ENCODE results near the gene OR2T2.
"Not testable (repeated sequence)": the region's sequence is repeated elsewhere in the genome, so short reads cannot be mapped to it uniquely, and the experiment has no call there.

OR2T2 gene

DNA sequence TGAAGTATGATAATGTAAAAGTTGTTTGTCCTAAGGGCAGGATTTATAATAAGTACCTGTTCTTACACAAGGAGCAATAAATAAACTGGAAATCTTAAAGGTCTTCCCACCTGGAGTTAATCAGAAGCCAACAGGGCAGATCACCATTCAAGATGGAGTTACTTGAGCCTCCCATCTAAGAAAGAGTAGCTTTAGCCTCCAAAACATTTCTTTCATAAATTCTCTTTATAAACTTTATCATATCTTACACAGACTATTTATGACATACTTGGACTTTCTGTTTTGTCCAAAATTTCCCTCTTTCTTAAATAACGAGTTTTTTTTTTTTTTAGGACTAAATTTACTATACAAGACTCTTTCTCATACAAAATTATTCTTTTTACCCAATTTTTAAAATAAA lies 24.1 kb upstream of the OR2T2 start:
- no peak for DNase-seq
- Histone ChIP-seq H3K36me3 (no peaks in the 10 kb centered on the region), H3K9me3 (ENCODE audit: severe bottlenecking) (peaks cover 21% of the 10 kb centered on the region), H3K4me3 (ENCODE audit: low read depth, low read length) (no peak overlapping the region), H3K27me3 (ENCODE audit: insufficient read depth, low read depth, severe bottlenecking) (peaks cover 17% of the 10 kb centered on the region), H3K27ac (no peak overlapping the region)
- TF ChIP-seq, protein P1, sequence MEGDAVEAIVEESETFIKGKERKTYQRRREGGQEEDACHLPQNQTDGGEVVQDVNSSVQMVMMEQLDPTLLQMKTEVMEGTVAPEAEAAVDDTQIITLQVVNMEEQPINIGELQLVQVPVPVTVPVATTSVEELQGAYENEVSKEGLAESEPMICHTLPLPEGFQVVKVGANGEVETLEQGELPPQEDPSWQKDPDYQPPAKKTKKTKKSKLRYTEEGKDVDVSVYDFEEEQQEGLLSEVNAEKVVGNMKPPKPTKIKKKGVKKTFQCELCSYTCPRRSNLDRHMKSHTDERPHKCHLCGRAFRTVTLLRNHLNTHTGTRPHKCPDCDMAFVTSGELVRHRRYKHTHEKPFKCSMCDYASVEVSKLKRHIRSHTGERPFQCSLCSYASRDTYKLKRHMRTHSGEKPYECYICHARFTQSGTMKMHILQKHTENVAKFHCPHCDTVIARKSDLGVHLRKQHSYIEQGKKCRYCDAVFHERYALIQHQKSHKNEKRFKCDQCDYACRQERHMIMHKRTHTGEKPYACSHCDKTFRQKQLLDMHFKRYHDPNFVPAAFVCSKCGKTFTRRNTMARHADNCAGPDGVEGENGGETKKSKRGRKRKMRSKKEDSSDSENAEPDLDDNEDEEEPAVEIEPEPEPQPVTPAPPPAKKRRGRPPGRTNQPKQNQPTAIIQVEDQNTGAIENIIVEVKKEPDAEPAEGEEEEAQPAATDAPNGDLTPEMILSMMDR (IDR thresholded peaks at IDR 0.05; ENCODE audit: low read depth, low read length): no peak

DNA sequence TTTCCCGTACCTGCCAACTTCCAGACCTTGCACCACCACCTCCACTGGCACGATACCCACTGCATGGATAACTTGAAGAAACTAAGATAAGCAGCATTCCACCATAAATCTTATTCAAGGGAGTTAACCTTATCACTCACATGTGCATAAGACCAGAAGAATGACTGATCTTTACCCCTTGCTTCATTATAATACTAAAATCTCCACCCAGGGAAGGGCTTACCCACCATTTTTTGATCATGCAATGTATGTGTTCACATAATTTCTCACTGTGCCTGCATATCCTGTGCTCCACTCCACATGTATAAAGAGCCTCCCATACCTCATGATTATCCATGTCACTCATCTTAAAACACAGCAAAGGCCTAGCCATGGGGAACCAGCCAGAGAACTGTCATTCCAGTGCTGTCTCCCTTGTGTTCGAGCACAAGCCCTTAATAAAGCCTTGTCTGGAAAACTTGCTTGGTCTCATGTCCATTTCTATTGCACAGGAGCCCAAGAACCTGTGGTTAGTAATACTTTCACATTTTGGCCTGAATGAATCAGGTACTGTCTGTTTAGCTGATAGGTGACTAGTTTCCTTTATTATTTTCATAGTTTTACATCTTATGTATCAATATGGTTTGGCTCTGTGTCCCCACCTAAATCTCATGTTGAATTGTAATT lies 17.8 kb upstream of the OR2T2 start:
- not testable (repeated sequence) for H3K36me3 ChIP-seq; H3K27me3 ChIP-seq (ENCODE audit: insufficient read depth, low read depth, severe bottlenecking); DNase-seq; H3K4me3 ChIP-seq (ENCODE audit: low read depth, low read length); H3K27ac ChIP-seq; H3K9me3 ChIP-seq (ENCODE audit: severe bottlenecking)

DNA sequence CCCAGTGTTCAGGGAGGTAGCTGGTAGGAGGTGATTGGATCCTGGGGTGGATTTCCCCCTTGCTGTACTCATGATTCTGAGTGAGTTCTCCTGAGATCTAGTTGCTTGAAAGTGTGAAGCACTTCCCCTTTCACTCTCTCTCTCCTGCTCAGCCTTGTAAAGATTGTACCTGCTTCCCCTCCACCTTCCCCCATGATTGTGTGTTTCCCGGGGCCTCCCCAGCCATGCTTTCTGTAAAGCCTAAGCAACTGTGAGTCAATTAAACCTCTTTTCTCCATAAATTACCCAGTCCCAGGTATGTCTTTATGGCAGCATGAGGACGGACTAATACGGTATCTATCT lies 17.3 kb upstream of the OR2T2 start:
- H3K27me3 ChIP-seq (ENCODE audit: insufficient read depth, low read depth, severe bottlenecking): peaks cover 11% of the 10 kb centered on the region
- not testable (repeated sequence) for H3K4me3 ChIP-seq (ENCODE audit: low read depth, low read length); H3K9me3 ChIP-seq (ENCODE audit: severe bottlenecking); H3K36me3 ChIP-seq; H3K27ac ChIP-seq; DNase-seq

DNA sequence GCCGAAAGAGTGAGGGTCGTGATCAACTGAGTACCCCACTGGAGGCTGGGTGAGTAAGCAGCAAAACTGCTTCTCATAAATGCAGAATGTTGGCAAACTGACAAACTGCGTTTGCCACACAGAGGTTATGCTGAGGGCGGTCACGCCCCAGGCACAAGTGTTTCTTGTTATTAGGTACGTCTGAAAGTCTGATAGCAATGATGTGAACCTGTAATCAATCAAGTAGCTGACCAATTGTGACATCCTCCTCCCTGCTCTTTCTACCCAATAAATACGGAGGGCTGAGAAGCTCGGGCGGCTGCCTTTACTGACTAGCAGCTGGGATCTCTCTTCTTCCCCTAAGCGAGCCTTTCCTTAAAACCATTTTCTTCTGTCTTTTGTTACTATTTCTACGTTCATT lies 13.8 kb upstream of the OR2T2 start:
- not testable (repeated sequence) for H3K9me3 ChIP-seq (ENCODE audit: severe bottlenecking); DNase-seq; H3K4me3 ChIP-seq (ENCODE audit: low read depth, low read length); H3K27ac ChIP-seq; H3K36me3 ChIP-seq
- peaks cover 10% of the 10 kb centered on the region for H3K27me3 ChIP-seq (ENCODE audit: insufficient read depth, low read depth, severe bottlenecking)

DNA sequence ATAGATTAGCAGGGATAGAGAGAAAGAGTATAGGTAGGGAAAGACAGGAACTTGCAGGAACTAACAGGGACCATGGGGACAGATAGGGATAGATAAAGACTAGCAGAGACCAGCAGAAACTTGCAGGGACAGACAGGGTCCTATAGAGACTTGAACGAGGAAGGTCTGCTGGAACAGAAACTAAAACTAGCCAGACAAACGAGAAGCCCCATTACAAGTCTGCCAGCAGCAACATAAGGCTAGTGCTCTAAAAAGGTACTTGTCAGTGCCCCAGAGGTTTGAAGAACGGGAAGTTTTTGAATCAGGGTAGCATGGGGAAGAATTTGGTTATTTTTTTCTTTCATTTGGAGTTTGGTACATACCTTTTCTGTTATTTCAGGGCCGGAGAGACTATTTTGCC lies 13.2 kb upstream of the OR2T2 start:
- not testable (repeated sequence) for H3K9me3 ChIP-seq (ENCODE audit: severe bottlenecking); DNase-seq; H3K36me3 ChIP-seq; H3K27ac ChIP-seq; H3K4me3 ChIP-seq (ENCODE audit: low read depth, low read length)
- H3K27me3 ChIP-seq (ENCODE audit: insufficient read depth, low read depth, severe bottlenecking): peaks cover 11% of the 10 kb centered on the region

DNA sequence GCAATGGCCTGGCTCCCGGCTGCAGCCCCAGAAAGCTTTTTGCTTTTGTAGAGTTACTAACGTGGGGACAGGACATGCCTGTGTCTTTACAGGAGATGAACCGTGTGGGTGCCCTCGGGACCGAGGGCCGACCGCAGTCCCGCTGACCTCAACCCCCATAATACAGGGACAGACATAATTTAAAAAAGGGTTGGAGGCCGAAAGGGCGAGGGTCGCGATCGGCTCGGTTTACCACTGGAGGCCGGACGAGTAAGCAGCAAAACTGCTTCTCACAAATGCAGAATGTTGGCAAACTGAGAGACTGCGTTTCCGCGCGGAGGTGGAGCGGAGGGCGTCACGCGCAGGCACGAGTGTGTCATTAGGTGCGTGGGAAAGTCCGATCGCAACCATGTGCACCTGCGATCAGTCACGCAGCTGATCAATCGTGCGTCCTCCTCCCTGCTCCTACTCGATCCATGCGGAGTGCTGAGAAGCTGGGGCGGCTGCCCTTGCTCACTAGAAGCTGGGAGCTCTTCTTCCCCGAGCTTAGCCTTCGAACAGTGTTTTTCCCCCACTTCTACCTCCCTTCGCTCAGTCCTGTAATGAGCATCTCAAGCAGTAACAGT lies 11.5 kb upstream of the OR2T2 start:
- not testable (repeated sequence) for H3K27ac ChIP-seq; DNase-seq; H3K4me3 ChIP-seq (ENCODE audit: low read depth, low read length); H3K9me3 ChIP-seq (ENCODE audit: severe bottlenecking); H3K36me3 ChIP-seq
- H3K27me3 ChIP-seq (ENCODE audit: insufficient read depth, low read depth, severe bottlenecking): peaks cover 11% of the 10 kb centered on the region

DNA sequence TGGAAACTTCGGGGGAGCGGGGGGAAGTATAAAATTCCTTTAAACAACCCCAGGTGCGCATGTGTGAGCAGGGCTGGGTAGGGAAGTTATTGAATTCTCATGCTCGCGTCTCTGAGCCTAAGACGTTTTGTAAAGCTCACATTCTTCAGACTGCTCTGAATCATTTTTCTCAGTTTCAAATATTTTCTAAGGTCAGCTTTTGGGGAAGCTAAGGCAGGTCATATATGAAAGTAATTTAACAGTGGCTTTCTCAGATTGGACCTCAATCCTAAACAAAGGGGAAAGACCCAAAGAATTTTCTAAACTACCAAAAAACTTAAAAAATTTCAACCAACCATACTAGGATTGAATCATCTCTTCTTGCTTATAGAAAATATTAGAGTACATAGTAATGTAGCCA lies 10.5 kb upstream of the OR2T2 start:
- H3K27me3 ChIP-seq (ENCODE audit: insufficient read depth, low read depth, severe bottlenecking): peaks cover 15% of the 10 kb centered on the region
- H3K36me3 ChIP-seq; DNase-seq; H3K4me3 ChIP-seq (ENCODE audit: low read depth, low read length); H3K9me3 ChIP-seq (ENCODE audit: severe bottlenecking); H3K27ac ChIP-seq: not testable (repeated sequence)

DNA sequence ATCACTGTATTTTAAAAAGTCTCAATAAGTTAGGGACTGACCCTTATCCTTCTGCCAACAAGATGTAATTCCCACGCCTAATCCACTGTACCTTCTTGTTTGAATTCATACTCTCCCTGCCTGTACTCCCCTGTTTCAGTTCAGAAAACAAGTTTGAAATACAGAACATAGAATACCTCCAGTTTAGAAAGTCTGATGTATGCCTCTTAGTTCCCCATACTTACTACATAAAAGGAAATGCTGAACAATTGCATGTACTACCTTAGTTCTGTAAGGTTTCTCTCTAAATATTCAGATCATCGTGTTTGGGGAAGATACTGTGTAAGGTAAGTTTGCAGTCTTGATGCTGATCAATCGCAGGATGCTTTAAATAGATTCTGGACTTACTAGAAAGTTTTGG lies 9.1 kb upstream of the OR2T2 start:
- H3K4me3 ChIP-seq (ENCODE audit: low read depth, low read length); DNase-seq; H3K27ac ChIP-seq; H3K9me3 ChIP-seq (ENCODE audit: severe bottlenecking); H3K36me3 ChIP-seq: not testable (repeated sequence)
- H3K27me3 ChIP-seq (ENCODE audit: insufficient read depth, low read depth, severe bottlenecking): peaks cover 22% of the 10 kb centered on the region

DNA sequence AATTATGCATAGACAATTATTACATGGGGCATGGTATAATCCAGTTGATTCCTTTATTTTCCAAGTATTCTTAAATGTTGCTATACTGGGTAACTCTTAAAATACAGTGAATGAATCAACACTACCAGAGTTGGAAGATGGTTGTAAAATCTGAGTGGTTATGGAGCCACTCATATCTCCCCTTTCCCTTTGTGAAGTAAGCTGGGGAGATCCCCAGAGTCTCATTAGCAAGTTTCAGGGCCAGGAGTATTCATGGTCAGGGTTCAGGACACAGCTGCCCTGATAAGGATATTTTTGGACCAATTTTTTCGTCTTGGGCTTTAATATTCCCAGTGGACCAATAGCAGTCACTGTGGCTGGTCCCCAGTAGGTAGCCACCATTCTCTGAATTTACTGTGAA lies 6.8 kb upstream of the OR2T2 start:
- H3K27me3 ChIP-seq (ENCODE audit: insufficient read depth, low read depth, severe bottlenecking): peaks cover 20% of the 10 kb centered on the region
- not testable (repeated sequence) for H3K4me3 ChIP-seq (ENCODE audit: low read depth, low read length); H3K9me3 ChIP-seq (ENCODE audit: severe bottlenecking); DNase-seq; H3K27ac ChIP-seq; H3K36me3 ChIP-seq

DNA sequence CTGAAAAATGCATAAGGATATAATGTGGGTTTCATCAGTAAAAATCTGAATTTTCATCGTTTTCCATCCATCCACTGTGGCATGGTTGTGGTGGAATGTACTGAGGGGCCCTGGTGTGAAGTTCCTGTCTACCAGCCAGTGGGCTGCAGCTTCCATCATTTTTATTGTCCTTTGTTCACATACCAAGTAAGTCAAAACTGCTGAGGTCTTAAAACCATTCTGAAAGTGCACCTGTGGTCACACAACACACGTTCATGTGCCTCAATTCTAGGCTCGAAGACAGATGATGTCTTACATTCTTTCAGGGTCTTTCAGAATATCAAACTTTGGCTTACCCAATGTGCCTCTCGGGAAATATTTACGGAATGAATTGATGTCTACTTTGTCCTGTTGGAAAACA lies 6.2 kb upstream of the OR2T2 start:
- H3K9me3 ChIP-seq (ENCODE audit: severe bottlenecking); H3K36me3 ChIP-seq; DNase-seq; H3K4me3 ChIP-seq (ENCODE audit: low read depth, low read length); H3K27ac ChIP-seq: not testable (repeated sequence)
- peaks cover 24% of the 10 kb centered on the region for H3K27me3 ChIP-seq (ENCODE audit: insufficient read depth, low read depth, severe bottlenecking)

DNA sequence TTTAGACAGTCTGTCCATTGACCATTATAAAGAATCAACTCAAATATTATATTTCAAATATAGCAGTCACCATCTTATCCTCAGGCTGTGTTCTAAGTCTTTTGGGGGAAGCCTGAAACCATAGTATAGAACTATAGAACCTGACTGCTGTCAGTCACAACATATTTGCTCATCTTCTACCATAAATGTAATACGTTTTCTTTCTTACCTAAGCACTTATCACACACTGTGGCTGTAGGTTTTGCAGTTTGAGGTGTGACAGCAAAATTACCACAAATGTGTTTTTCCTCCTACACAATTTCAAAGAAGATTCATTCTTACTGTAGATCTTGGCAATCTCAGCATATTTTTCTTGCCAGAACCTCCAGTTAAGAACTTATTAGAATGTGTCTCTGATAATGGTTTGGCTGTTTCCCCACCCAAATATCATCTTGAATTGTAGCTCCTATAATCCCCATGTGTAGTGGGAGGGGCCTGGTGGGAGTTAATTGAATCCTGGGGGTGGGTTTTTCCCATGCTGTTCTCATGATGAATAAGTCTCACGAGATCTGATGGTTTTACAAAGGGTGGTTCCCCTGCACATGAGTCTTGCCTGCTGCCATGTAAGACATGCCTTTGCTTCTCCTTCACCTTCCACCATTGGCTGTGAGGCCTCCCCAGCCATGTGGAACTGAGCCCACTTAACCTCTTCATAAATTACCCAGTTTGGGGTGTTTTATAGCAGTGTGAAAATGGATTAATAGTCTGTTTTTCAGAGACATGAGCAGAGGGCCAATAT lies 2.7 kb upstream of the OR2T2 start:
- peaks cover 38% of the 10 kb centered on the region for H3K27me3 ChIP-seq (ENCODE audit: insufficient read depth, low read depth, severe bottlenecking)
- not testable (repeated sequence) for H3K4me3 ChIP-seq (ENCODE audit: low read depth, low read length); DNase-seq; H3K9me3 ChIP-seq (ENCODE audit: severe bottlenecking); H3K27ac ChIP-seq; H3K36me3 ChIP-seq

DNA sequence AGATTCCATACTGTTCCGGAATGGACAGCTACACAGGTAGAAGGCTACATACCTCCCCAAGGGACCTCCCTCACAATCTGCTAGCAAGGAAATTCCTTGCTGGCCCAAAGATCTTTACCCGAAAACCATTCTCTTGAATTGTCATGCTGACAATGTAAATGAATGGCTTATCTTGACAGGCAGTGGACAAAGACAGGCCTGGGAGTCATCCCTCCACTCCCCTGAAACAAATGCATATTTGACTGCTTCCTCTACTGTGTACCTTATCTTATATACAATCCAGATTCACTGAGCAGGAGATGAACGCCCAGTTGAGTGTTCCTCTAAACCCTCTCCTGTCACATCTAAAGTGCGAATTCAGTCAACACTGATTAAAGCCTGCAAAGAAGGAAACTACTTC lies 834 bp upstream of the OR2T2 start:
- not testable (repeated sequence) for H3K4me3 ChIP-seq (ENCODE audit: low read depth, low read length); H3K9me3 ChIP-seq (ENCODE audit: severe bottlenecking); H3K36me3 ChIP-seq; H3K27ac ChIP-seq; DNase-seq
- H3K27me3 ChIP-seq (ENCODE audit: insufficient read depth, low read depth, severe bottlenecking): peaks cover 35% of the 10 kb centered on the region

DNA sequence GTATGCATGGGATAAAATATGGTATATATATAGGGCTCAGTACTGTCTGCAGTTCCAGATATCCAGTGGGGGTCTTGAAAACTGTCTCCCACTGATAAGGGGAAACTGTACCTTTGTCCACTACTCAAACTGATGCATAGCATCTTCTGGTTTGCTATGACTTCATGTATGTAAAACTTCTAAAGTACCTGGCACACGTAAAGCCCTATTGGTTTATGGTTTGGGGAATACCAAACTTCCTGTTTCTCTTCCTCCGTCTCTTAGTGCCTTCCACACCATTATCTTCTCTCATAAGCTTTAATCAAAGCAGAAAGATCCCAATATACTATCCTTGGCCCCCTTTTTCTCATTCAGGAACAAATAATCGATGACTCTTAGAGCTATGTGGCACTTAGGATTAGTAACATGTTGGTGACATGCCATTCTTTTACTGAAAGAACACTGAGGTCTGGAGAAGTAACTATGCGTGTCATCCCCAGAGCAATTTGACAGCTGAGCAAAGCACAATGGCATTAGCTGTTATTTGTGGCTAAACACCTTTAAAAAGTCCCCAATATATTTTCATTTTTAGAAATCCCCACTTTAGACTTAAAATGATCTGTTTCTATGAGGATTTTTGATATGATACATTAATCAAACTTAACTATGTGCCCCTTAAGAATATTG lies 3.1 kb downstream of the OR2T2 start:
- H3K27ac ChIP-seq; H3K4me3 ChIP-seq (ENCODE audit: low read depth, low read length); DNase-seq; H3K9me3 ChIP-seq (ENCODE audit: severe bottlenecking); H3K36me3 ChIP-seq: not testable (repeated sequence)
- peaks cover 22% of the 10 kb centered on the region for H3K27me3 ChIP-seq (ENCODE audit: insufficient read depth, low read depth, severe bottlenecking)
